GM19351 (cell line): ENCODE results near the gene PACSIN1.

Experiments used
- ATAC-seq: cut with Tn5 transposase; IDR thresholded peaks from one replicate; pipeline ENCODE4 v1.9.1; 2021; ENCODE audit warnings: mild to moderate bottlenecking, moderate library complexity; ENCODE audit not compliant: unreplicated experiment

Gene PACSIN1

DNA sequence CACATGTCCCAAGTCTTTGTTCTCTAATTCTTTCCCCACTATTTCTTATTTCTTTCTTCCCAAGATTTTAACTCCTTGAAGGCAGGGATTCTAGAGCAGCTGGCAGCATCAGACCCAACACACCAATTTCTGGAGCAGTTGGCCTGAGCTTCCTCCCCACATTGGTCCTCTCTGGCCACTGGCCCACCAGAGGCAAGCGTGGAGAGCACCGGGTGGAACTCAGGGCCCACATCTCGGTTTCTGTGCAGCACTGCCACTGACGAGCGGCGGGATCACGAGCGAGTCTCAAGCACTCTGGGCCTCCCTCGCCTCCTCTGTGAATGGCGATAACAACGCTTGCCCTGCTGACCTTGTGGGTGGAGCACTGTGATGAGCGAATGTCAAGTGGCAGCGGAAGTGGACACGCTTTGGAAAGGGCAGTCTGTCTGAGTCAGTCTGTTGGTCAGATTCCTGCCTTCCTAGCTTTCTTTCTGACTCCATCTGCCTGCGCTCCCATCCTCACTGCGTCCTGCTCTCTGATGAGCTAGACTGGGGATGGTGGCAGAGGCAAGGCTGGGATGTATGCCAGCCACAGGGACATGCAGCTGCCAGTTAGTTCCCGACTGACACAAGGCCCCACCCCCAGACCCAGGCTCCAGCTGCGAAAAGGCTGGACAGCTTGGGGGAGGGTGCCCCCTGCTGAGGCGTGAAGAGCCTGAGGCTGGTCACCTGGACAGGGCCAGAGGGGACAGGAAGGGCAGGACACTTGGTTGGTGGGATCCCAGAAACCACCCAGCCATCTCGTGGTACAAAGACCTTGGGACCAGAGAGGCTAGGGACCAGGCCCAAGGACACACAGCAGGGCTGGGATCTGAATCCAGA is 94.7 kb downstream of the PACSIN1 start:
- ATAC-seq, result no peak

DNA sequence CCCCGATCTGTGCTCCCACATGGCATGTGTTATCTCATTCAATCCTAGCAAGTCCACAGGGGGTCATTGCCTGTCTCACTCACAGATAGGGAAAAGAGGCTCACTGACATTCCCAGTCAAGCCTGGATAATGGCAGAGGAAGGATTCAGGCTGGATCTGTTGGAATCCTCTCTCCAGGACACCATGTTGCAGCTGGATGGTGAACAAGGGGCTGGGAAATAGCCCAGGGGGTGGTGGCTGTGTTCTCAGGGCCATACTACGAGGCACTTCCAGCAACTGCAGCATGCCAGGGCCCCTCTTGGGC is 95.3 kb downstream of the PACSIN1 start:
- ATAC-seq, result no peak

DNA sequence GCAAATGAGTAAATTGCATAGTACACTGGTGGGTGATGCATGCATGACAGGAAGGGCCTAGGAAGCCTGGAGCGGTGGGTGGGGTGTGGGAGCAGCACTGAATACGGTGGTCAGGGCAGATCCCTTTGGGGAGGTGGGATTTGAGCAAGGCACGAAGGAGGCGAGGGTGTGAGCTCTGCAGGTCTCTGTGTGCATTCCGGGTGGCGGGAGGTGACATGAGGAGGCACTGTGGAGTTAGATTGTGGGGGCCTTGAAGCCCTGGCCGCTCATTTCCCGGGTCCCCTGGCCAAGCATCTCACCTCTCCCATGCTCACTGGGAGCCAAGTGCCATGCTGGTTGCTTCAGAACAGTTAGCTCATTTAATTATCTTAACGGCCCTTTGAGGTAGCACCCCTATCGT is 96.5 kb downstream of the PACSIN1 start:
- ATAC-seq, result no peak

DNA sequence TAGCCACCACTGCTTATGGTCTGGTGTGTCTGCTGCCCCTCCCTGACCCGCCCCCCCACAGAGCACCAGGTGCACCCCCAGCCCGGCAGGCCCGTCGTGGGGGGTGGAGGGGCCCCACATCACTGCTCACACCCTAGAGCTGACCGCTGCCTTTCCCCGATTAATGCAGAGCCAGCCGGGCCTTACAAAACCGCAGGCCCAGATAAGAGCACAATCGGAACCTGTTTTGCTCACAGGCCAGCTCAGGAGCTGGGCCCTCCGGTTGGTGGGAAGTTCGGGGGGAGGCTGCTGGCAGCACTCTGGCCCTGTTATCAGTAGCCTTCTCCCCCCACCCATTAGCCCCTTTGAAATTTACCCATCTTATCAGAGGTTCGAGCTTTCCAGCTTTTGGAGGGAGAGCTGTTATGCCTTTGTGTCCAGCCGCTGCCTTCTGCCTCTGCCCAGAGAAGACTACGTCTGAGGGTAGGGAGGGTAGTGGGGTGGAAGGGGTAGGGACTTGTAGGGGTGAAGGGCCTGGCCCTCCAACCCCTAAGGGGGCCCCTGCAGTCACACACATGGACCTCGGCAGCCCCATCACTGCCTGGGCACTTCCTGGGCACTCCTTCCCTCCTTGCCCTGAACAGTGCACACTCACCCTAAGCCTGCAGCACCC is 97.1 kb downstream of the PACSIN1 start:
- ATAC-seq, result no peak

GRCh38 chr6:34563513-34563870 is 97.6 kb downstream of the PACSIN1 start:
- ATAC-seq, result no peak

- no peak for ATAC-seq
These were observed 98.3 kb downstream of the PACSIN1 start for GRCh38 chr6:34564181-34564580.

GRCh38 chr6:34565722-34566137 is 99.9 kb downstream of the PACSIN1 start:
- ATAC-seq, result no peak

GRCh38 chr6:34566830-34567546 is 101.1 kb downstream of the PACSIN1 start:
- no peak for ATAC-seq

DNA sequence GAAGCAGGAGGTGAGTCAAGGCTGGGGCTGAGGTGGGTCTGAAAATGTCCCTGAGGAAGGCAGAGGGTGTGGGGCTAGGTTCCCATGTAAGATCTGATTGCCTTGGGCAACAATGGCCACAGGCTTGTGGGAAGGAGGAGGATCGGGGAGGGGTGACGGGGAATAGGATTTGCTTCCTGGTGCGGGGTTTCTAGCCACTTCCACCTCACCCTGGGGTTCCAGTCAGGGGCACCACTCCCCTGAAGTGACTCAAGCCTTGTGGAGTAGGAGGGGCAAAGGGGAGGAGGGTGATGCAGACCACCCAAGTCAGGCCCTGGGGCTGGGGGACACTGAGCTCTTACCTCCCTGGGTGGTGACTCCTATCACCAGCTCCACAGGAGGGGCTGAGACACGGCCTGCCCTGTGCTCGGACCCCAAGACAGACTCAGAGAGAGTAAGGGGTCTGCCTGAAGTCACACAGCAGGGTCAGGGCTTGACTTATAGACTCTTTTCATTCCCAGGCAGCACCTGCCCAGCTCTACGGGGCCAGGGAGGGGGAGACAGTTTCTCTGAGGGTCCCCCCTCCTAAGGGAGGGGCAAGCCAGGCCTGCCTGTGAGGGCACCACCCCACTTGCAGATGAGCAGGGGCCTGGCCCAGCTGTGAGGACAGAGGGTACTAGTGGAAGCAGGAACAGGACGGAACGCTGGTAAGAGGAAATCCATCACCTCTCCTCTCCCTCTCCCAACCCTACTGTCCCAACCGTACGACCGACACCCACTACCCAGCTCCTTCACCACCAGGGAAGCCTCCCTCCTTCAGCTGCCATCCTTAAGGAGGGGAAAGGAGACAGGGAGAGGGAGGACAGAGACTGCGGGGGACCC is 102.7 kb downstream of the PACSIN1 start:
- no peak for ATAC-seq

GRCh38 chr6:34569361-34569973 is 103.6 kb downstream of the PACSIN1 start:
- no peak for ATAC-seq

- no peak for ATAC-seq
These were observed 104.4 kb downstream of the PACSIN1 start for GRCh38 chr6:34570066-34570833.

DNA sequence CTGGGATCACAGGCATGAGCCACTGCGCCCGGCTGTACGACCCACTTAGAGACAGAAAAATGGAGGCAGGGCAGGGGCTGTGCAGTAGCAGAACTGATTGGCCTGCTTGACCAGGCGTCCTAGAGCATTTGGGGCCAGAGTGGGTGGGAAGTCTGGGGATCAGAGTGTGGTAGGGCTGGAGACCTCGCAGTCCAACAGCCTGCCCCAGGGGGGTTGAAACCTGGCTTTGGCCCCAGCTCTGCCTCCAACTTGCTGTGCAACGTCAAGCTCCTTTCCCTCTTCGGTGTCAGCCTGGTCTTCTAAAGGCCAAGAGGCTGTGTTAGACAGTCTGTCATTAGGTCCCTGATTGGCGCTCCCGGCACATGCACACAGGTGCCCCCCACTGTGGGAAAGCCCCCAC is 105.5 kb downstream of the PACSIN1 start:
- no peak for ATAC-seq

- no peak for ATAC-seq
These were observed 106.1 kb downstream of the PACSIN1 start for GRCh38 chr6:34572021-34572420.

- no peak for ATAC-seq
These were observed 106.7 kb downstream of the PACSIN1 start for GRCh38 chr6:34572585-34572984.

GRCh38 chr6:34573567-34574183 is 107.8 kb downstream of the PACSIN1 start:
- ATAC-seq, result no peak

DNA sequence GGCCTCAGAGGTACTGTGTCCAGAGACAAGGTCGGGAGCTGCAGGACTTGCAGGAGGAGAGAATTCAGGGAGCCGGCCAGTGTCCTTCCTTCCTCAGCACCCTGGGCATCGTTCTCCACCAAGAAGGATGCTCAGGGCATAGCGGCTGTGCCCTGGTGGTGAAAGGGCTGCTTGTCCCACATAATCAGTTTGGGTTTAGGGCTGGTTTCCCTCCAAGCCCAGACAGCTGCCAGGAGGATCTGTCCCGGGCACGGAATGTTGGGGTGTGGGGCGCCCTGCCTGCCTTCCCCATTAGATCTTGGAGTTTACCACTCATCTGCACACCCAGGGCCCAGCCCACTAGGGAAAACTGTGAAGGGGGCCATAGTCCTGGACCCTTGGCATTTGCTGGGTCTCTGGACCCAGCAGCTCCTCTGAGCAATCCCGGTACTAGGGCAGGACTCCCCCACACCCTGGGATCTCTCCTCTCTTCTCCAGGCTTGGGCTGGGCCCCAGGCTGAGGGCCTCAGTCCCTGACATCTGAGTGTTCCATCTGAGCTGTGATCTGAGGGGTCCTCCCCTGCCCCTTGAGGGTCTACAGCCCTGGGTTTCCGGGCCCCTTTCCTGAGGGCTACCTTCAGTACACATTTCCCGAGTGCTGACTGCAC is 108.9 kb downstream of the PACSIN1 start:
- no peak for ATAC-seq

GRCh38 chr6:34575326-34575725 is 109.5 kb downstream of the PACSIN1 start:
- no peak for ATAC-seq

DNA sequence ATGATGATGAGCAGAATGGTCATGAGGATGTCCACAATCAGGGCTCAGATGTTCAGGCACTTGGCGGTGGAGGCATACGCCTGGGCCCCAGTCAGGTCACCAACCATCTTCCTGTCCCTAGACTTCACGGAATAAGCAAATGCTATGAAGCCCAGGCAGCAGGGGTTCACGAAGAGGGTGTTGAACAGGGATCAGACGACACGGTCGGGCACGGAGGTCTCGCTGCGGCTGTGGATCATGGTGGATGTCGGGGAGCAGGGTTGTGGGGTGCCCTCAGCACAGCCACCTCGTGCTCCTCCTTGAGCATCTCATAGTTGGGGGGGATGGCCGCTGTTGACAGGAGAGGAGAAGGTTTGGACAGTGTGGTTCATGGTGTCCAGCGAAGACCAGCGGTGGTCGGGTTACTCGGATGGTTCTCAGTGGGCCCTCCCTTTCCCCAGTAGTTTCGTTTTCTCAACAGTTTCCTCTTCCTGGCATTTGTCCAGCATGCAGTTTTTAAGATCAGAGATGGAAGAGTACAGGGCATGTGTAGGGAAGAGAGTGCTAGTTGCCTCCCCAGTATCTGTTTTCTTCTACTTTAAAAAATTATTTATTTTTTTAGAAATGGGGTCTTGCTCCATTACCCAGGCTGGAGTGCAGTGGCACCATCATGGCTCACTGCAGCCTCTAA is 110.5 kb downstream of the PACSIN1 start:
- ATAC-seq, result no peak
